Effector CD8-positive, alpha-beta T cell (primary cell): ENCODE data around the gene TIMM10B.

ENCODE experiments used
- DNase-seq: peaks from one replicate; lab custom pipeline; 2025; lab: John Stamatoyannopoulos, UW

Gene TIMM10B

DNA sequence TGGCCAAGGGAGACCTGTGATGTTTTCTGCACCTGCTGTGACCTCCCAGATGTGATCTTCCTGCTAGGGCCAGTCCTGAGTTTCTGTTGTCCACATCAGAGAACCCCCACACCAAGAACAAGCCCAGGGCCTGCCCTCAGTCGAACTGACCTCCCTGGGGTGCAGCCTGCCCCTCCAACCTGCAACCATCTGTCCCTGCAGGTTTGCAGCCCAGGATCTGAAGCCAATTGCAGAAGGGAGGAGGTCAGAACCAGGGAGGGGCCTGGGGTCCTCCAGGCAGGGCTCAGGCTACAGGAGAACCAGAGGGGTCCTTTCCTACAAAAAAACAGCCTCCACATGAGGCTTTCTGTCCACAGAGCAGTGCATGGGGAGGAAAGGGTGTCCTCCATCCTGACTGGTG, 8.4 kb upstream of the TIMM10B start:
- no peak for DNase-seq

DNA sequence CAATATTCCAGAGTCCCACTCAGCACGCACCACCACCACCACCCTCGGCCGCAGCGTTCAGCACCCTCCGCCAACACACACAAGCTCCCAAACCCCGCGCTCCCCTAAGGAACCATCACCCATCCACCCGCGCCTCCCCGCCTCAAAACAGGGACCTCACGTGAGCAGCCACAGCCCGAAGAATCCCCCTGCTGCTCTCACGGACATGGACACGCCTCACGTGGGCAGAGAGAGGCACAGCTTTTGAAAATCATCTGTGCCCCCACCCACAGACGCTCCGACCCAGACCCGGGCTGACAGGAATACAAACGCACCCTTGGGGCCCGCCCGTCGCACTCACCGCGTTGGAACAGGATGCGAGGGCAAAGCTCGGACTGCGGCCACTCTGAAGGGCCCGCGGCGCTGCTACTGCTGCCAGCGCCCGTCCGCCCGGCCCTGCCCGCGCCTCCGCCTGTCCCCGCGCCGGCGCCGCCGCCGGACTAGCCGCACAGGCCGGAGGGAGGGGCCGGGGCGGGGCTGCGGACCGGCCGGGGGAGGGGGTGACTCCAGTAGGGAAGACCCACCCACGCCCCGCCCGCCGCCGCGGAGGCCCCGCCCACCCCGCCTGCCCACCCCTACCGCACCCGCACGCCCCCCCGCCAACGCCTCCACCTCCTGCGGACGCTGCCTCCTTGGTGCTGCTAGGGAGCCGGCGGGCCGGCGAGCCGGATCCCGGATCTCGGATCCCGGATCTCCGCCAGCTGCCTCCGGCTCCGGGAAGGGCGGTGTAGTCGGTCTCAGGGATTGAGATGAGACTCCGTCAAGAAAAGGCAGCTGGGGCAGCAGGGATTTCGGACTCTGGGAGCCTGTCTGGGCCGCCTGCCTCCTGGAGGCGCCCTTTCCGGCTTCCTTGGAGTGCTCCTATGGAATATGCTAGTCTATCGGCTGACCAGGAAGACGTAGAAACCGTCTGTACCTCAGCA, 7.6 kb upstream of the TIMM10B start, which contains the start of gene TRIM3:
Gene TRIM3, minus strand, starts transcription at position 491 of the 962 bp plus-strand sequence. CDS start 8,246 bp downstream, outside the sequence.
- DNase-seq = peak; percentile 72

DNA sequence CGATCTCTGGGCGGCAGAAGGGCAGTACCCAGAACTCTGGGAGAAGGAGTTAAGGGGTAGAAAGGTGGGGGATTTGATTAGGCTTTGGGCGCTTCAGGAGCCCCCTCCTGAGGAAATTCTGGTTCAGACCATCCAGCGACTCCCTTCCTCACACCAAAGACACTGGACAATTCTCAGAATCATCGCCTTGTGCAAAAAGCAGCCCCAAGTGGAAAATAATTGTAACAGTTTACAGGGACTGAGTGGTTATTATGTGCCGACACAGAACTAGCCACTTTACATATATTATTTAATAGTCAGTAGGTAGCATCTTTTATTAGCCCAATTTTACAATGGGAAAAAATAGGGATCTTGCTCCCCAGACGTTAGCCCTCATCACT, 6.9 kb upstream of the TIMM10B start:
- no peak for DNase-seq

GRCh38 chr11:6474806-6475500, 6.3 kb upstream of the TIMM10B start:
- DNase-seq = no peak

- DNase-seq = no peak
Observed at GRCh38 chr11:6475936-6476335, 5.4 kb upstream of the TIMM10B start.

GRCh38 chr11:6476571-6476970, 4.7 kb upstream of the TIMM10B start:
- no peak for DNase-seq

- no peak for DNase-seq
Observed at GRCh38 chr11:6480299-6480914, 894 bp upstream of the TIMM10B start.

DNA sequence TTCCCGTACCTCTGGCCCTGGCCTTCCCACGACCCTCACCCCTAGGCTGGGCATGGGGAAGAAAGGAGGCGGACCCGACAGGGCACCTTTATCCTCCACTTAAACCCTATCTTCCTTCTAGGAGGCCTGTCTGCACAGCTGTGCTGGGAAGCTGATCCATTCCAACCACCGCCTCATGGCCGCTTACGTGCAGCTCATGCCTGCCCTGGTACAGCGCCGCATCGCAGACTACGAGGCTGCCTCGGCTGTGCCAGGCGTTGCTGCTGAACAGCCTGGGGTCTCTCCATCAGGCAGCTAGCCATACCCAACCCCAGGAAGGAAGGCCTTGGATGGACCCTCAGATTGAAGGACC, 599 bp downstream of the TIMM10B start:
- no peak for DNase-seq

GRCh38 chr11:6482441-6482840, 1.1 kb downstream of the TIMM10B start:
- DNase-seq = no peak

DNA sequence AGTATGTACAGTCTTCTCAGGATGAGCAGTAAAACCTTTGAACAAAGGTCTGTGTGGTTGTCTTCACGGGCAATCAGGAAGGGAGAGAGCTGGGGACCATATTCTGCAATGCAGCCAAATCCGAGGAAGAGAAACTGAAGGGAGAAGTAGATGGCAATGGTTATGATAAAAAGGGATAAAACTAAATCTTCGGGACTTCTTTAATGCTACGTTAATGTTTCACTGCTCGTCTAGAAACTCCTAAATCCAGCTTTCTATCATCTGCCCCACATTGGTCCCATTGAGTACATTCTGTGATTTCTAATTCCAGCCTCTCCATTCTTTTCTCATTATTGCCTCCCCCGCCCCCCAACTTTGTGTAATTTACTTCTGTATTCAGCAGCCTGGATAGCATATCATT, 1.7 kb downstream of the TIMM10B start:
- no peak for DNase-seq

GRCh38 chr11:6485661-6486060, 4.4 kb downstream of the TIMM10B start:
- DNase-seq = no peak

GRCh38 chr11:6486256-6486655, 5.0 kb downstream of the TIMM10B start:
- DNase-seq = no peak

GRCh38 chr11:6486938-6487337, 5.6 kb downstream of the TIMM10B start:
- DNase-seq = no peak

DNA sequence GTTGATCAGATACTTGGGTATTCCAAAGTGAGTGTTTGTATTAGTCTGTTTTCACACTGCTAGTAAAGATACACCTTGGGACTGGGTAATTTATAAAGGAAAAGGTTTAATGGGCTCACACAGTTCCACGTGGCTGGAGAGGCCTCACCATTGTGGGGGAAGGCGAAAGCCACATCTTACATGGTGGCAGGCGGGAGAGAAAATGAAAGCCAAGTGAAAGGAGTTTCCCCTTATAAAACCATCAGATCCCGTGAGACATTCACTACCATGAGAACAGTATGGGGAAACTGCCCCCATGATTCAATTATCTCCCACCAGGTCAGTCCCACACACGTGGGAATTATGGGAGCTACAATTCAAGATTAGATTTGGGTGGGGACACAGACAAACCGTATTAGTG, 7.0 kb downstream of the TIMM10B start:
- no peak for DNase-seq

GRCh38 chr11:6488821-6489220, 7.5 kb downstream of the TIMM10B start:
- no peak for DNase-seq

DNA sequence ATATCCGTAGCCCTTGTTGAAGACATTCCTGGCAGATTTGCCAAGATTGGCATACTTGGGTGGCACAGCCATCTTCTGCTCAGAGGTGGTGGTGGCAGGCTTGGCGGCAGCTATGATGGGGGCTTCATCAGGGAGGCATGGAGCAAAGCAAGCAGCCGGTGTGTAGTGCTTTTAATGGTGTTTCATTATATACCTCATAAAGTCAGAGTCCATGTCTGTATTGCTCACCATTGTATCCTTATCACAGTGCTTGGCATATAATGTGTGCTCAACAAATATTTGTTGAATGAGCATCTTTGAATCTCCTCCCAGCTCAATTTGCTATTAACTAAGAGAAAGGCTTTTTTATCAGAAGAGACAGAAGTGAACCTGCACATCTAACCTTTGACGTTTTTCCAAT, 8.0 kb downstream of the TIMM10B start:
- DNase-seq = no peak

GRCh38 chr11:6497069-6497839, 16.0 kb downstream of the TIMM10B start, which contains the start of gene DNHD1:
Gene DNHD1, plus strand, starts transcription at chr11:6497280. Its CDS starts 936 bp downstream, at chr11:6498216.
- DNase-seq = no peak

GRCh38 chr11:6498121-6498520, 16.8 kb downstream of the TIMM10B start:
- no peak for DNase-seq

DNA sequence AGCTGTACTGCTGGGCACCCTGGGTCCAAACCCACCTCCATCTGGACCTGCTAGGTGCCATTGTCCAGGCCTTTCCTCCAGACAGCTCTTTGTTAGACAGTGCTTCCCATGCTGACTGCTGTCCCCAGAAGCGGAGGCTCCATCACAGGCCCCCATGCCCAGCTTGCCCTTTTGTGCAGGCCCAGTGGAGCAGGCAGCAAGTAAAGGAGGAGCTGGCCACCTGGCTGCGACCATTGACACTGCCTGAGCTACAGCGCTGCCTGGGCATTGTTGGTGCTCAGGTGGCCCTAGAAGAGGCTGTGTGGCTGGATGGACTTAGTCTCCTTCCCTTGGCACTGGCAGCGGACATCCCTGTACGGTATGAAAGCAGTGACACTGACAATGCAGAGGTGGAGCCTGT, 17.2 kb downstream of the TIMM10B start:
- DNase-seq = no peak

GRCh38 chr11:6502382-6502781, 21.1 kb downstream of the TIMM10B start:
- no peak for DNase-seq

DNA sequence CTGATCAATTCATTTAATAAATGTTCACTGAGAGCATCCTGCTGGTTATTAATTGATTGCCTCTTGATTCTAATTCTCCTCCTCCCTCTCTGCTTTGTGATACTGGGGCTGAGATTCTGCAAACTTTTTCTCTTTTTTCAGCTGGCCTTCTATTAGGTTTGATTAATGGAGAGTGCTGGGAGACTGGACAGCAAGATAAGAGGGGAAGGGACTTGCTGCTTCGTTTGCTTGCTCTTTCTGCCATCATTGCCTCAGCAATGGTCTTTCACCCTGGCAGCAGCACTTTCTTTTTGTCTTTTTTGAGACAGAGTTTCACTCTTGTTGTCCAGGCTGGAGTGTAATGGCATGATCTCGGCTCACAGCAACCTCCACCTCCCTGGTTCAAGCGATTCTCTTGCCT, 22.9 kb downstream of the TIMM10B start:
- DNase-seq = no peak
